ENCODE measurements around the gene PLCB1.

- TF ChIP-seq CTCF (conservative IDR thresholded peaks at IDR 0.05; ENCODE audit: low read length) (no peak), EZH2phosphoT487 (IDR thresholded peaks at IDR 0.05; ENCODE audit: borderline replicate concordance) (no peak)
Measured at GRCh38 chr20:8328189-8328588, 196.1 kb downstream of the PLCB1 start.
